ENCODE results near the gene C10orf90.

The C10orf90 gene

DNA sequence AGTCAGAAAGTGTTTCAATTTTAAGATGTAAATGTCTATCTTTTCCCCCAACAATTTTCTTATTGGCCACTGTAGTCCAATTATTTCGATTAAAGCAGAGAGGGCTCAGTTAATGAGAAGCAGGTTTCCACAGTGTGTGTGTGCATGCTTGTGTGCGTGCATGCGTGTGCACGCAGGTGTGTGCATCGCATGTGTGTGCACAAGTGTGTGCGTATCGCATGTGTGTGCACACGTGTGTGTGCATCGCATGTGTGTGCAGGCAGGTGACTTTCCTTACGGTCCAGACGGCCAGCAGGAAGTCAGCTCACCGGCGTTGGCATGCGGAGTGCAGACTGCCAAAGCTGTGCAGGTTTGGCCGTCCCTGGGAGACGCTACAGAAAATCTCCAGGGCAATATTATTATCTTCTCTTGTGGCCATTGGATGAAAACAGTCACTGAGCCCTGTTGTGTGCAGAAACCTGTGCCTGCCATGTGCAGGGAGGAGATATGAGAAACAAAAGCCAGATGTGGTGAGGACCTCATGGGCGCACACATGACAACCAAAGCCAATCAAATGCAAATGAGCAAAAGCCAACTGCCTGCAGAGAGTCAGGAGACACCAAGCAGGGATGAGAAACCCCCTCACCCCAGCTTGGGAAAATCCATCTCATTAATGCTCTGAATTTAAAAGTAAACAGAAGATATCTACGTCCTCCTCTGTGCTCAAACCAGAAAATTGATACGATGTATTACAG is 70.4 kb downstream of the C10orf90 start:
- no peak for DNase-seq (ENCODE audit: low spot score)
- TF ChIP-seq, protein P1, sequence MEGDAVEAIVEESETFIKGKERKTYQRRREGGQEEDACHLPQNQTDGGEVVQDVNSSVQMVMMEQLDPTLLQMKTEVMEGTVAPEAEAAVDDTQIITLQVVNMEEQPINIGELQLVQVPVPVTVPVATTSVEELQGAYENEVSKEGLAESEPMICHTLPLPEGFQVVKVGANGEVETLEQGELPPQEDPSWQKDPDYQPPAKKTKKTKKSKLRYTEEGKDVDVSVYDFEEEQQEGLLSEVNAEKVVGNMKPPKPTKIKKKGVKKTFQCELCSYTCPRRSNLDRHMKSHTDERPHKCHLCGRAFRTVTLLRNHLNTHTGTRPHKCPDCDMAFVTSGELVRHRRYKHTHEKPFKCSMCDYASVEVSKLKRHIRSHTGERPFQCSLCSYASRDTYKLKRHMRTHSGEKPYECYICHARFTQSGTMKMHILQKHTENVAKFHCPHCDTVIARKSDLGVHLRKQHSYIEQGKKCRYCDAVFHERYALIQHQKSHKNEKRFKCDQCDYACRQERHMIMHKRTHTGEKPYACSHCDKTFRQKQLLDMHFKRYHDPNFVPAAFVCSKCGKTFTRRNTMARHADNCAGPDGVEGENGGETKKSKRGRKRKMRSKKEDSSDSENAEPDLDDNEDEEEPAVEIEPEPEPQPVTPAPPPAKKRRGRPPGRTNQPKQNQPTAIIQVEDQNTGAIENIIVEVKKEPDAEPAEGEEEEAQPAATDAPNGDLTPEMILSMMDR (IDR thresholded peaks at IDR 0.05) = no peak
- Histone ChIP-seq H3K27ac (no peak overlapping the region), H3K4me3 (no peak overlapping the region)

DNA sequence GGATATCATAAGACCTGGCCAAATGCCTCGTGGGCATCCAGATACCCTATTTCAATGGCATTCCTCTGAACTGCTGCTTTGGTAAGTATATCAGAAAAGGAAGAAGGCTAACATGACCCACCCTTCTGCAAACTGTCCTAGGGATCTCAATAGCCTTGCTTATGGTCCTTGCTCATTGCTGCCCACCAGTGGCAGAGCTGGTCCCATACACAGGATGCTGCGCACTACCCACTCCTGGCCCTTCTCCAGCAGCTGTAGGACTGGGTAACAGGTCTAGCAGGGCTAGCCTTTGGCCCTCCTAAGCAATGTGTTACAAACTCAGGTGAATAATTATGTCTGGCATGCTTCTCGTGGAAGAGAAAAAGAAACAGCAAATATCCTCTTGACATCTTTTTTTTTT is 72.5 kb downstream of the C10orf90 start:
- Histone ChIP-seq H3K27ac (no peak overlapping the region), H3K4me3 (no peak overlapping the region)
- DNase-seq (ENCODE audit: low spot score) = no peak
- TF ChIP-seq, protein P1 (IDR thresholded peaks at IDR 0.05) = no peak

DNA sequence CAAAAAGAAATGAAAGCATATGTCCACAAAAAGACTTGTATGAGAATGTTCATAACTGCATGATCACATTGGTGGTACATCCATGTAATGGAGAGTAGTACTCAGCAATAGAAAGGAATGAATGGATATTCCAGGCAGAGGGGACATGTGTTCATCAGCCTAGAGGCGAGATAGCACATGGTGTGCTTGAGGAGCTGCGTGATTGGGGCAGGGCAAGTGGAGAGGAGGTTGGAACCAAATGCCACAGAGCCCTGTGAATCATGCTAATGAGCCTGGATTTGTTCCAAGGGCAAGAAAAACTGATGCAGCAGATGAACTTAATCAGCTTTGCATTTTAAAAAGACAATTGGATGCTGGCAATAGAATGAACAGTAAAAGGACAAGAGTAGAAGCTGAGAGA is 73.3 kb downstream of the C10orf90 start:
- DNase-seq (ENCODE audit: low spot score) = no peak
- H3K4me3 ChIP-seq = no peak overlapping the region
- TF ChIP-seq, protein P1 (IDR thresholded peaks at IDR 0.05) = no peak
- no peak overlapping the region for H3K27ac ChIP-seq

DNA sequence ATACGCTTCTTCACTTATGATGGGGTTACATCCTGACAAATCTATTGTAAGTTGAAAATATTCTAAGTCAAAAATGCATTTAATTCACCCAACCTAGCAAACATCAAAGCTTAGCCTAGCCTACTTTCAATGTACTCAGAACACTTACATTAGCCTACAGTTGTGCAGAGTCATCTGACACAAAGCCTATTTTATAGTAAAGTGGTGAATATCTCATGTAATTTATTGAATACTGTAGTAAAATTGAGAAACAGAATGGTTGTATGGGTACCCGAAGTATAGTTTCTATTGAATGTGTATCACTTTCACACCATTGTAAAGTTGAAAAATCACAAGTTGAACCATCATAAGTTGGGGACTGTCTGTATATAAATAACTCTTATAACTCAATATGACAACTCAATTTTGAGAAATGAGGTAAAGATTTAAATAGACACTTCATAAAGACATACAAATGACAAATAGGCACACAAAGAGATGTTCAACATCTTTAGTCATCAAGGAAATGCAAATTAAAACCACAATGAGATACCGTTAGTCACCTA is 73.9 kb downstream of the C10orf90 start:
- H3K4me3 ChIP-seq = no peak overlapping the region
- TF ChIP-seq, protein P1 (IDR thresholded peaks at IDR 0.05) = no peak
- no peak for DNase-seq (ENCODE audit: low spot score)
- H3K27ac ChIP-seq = no peak overlapping the region

DNA sequence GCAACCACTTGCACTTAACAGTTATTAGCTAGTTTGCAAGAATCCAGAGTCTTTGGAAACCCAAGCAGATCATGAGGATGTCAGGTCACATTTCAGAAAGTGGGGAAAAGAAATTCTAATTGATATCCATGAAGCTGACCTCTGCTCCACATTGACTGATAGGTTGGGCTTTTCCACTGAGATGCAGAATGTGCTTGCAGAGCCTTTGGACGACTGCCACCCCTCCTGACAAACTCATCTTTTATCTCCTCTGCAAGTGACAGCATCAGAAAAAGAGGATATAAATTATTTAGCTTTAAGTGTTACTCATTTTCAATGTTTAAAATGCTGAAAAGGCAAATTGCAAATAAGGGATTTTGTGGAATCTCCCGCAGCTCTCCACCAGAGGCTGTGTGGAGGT is 75.3 kb downstream of the C10orf90 start:
- TF ChIP-seq, protein P1 (IDR thresholded peaks at IDR 0.05) = no peak
- no peak overlapping the region for H3K27ac ChIP-seq

DNA sequence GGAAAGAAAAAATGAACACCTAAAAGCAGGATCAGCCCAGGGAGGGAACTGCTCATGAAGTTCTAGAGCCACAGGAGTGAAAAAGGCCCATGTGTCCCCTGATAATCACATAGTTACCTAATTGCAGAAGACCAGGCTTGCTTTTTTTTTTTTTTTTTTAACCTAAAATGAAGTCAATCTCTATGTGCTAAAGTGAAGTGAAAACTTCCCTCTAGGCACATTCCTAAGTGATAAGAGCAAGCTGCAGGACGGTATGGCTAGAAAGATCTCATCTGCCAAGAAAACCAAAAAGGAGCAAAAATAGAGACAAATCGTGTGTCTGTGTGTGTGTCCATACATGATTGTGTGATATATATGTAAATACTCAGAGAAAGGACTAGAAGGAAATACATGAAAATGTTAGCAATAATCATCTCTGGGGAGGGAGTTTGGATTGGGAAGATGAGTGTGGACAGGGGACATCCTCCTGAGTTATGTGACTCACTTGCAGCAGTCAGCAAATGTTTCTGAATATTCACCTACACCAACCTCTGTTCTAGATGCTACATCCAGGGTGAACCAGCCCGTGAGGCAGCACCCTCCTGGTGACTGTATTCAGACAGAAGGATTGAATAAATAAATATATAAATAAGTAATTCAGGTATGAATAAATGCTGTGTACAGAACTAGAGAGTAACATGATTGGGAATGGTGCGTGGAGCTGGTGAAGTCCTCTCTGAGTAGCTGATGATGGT is 76.4 kb downstream of the C10orf90 start:
- no peak for DNase-seq (ENCODE audit: low spot score)
- Histone ChIP-seq H3K27ac (no peak overlapping the region), H3K4me3 (no peak overlapping the region)
- TF ChIP-seq, protein P1 (IDR thresholded peaks at IDR 0.05) = no peak

More for the DNA sequence above, 75.3 kb downstream of the C10orf90 start:
- no peak for DNase-seq (ENCODE audit: low spot score)
- H3K4me3 ChIP-seq = no peak overlapping the region
